Fibroblast of skin of left biceps (primary cell): Measurements from ENCODE around the gene MAP7D2.
A peak's percentile ranks its signal among the peaks of the same experiment; 100 is the strongest.

Experiments
- DNase-seq, 2 experiments: peaks; one replicate each; pipeline ENCODE4 v3.0.0-alpha.2; 2013; ENCODE audit warnings: low read depth in 2 of 2

MAP7D2 gene

GRCh38 chrX:20116087-20116576 lies 575 bp downstream of the MAP7D2 start:
- no peak for DNase-seq

- DNase-seq = no peak
Measured at GRCh38 chrX:20112022-20112774, 4.5 kb downstream of the MAP7D2 start.

- DNase-seq = no peak
Measured at GRCh38 chrX:20111271-20111670, 5.4 kb downstream of the MAP7D2 start.

- no peak for DNase-seq
Measured at GRCh38 chrX:20101934-20102581, 14.6 kb downstream of the MAP7D2 start.

- no peak for DNase-seq
Measured at GRCh38 chrX:20091499-20091898, 25.2 kb downstream of the MAP7D2 start.

GRCh38 chrX:20089845-20090244 lies 26.9 kb downstream of the MAP7D2 start:
- no peak for DNase-seq

GRCh38 chrX:20080277-20080676 lies 36.4 kb downstream of the MAP7D2 start:
- no peak for DNase-seq

GRCh38 chrX:20071511-20072079 lies 45.1 kb downstream of the MAP7D2 start:
- DNase-seq = no peak

- DNase-seq = peak; percentile 54 to 58
Measured at GRCh38 chrX:20067709-20068561, 48.8 kb downstream of the MAP7D2 start.

GRCh38 chrX:20066968-20067708 lies 49.6 kb downstream of the MAP7D2 start:
- no peak for DNase-seq

- DNase-seq = no peak
Measured at GRCh38 chrX:20063716-20064351, 52.9 kb downstream of the MAP7D2 start.

GRCh38 chrX:20063153-20063552 lies 53.6 kb downstream of the MAP7D2 start:
- no peak for DNase-seq

GRCh38 chrX:20061855-20062254 lies 54.9 kb downstream of the MAP7D2 start:
- DNase-seq = no peak

GRCh38 chrX:20060961-20061748 lies 55.6 kb downstream of the MAP7D2 start:
- no peak for DNase-seq

GRCh38 chrX:20059467-20060128 lies 57.1 kb downstream of the MAP7D2 start:
- no peak for DNase-seq

GRCh38 chrX:20057479-20057878 lies 59.2 kb downstream of the MAP7D2 start:
- DNase-seq = no peak

GRCh38 chrX:20056704-20057103 lies 60.0 kb downstream of the MAP7D2 start:
- DNase-seq = no peak

- no peak for DNase-seq
Measured at GRCh38 chrX:20053537-20053936, 63.2 kb downstream of the MAP7D2 start.

- no peak for DNase-seq
Measured at GRCh38 chrX:20046864-20047263, 69.8 kb downstream of the MAP7D2 start.
